HG03097 (cell line): ENCODE data around the gene MYOT.

Experiments used
- ATAC-seq: cut with Tn5 transposase; IDR thresholded peaks from one replicate; pipeline ENCODE4 v1.9.1; 2021; ENCODE audit not compliant: unreplicated experiment, low FRiP score

MYOT gene

DNA sequence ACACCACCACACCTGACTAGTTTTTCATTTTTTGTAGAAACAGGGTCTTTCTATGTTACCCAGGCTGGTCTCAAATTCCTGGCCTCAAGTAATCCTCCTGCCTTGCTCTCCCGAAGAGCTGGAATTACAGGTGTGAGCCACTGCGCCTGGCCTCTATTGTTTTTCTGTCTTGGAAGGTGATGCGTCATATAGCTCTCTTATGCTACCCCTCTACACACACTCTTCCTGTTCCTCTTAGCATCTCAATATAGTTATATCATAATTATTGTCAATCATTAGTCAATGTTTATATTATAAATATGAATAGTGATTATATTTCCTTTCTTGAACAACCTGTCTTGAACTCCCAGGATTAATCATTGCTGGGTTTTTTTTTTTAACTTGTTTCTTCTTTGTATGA is 28.9 kb downstream of the MYOT start:
- no peak for ATAC-seq

DNA sequence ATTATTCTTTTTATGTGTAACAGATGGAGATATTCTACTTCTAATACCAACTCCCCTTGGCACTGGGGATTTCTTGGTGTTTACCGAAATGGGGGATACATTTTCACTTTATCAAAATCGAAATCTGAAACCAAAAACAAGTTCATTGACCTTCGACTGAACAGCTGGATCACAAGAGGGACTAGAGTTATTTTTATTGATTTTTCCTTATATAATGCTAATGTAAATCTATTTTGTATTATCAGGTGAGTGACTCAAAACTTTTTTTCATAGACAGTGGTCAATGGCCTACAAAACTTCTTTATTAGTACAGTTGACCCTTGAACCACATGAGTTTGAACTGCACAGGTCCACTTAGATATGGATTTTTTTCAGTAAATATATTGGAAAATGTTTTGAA is 31.8 kb downstream of the MYOT start:
- ATAC-seq = no peak

DNA sequence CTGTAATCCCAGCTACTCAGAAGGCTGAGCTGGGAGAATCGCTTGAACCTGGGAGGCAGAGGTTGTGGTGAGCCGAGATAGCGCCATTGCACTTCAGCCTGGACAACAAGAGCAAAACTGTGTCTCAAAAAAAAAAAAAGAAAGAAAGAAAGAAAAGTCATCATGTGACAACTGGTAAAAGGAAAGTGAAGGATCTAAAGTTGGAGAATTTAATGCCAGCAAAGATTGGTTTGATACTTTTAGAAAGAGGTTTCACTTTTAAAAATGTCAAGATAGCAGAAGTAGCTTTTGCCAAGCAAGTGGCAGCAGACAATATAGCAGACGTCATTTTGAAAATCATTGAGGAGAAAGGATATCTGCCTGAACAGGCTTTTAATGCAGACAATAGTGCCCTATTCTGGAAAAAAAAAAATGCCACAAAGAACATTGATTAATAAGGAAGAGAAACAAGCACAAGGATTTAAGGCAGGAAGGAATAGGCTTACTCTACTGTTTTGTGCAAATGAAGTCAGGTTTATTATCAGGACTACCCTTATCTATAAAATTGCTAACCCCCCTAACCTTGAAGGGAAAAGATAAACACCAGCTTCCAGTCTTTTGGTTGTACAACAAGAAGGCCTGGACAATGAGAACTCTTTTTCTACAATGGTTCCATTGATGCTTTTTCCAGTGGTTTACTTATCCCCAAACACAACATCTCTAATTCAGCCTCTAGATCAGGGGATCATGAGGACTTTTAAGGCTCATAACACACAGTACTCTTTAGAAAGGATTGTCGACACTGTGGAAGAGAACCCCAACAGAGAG is 33.6 kb downstream of the MYOT start:
- ATAC-seq = no peak

DNA sequence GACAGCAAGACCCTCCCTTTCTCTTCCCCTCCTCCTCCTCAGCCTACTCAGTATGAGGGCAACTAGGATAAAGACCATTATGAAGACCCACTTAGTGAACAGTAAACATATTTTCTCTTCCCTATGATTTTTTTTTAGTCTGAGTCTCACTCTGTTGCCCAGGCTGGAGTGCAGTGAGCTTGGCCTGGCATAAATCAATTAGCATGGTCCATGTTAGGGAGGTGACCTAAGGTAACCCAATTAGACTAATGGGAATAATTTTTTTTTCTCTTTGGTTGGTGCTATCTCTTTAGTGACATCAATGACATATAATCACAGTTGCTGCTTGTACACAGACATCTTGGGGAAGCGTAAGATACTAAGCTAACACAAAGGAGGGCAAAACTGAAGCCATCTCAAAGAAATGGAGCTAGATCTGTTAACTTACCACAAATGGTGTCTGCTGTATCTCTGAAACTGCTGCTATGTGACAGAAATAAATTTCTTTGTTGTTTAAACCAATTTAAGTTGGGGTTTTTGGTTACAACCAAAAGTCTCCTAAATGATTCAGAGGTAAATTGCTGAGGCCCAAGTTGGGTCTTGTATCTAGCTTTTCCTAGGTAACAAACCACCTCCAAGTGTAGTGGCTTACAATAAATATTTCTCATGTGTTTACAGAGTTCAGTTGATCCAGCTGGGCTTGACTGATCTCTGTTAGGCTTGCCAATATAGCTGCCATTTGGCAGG is 34.9 kb downstream of the MYOT start:
- ATAC-seq = no peak

DNA sequence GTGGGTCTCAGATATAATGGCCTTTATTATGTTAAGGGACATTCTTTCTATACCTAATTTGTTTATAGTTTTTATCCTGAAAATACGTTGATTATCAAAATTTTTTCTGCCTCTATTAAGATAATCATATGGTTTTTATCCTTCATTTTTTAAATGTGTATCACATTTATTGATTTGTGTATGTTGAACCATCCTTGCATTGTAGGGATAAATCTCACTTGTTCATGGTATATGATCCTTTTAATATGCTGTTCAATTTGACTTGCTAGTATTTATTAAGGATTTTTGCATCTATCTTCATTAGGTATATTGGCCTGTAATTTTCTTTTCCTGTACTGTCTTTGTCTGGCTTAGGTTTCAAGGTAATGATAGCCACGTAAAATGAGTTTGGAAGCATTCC is 47.1 kb downstream of the MYOT start:
- ATAC-seq = no peak

DNA sequence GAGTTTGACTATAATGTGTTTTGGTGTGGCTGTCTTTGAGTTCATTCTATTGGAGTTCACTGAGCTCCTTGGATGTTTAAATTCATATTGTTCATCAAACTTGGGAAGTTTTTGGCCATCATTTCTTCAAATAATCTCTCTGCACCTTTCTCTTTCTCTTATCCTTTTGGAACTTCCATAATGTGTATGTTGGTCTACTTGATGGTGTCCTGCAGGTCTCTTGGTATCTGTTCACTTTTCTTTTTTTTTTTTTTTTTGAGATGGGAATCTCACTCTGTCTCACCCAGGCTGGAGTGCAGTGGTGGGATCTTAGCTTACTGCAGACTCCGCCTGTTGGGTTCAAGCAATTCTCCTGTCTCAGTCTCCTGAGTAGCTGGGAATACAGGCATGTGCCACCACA is 49.3 kb downstream of the MYOT start:
- ATAC-seq = no peak

DNA sequence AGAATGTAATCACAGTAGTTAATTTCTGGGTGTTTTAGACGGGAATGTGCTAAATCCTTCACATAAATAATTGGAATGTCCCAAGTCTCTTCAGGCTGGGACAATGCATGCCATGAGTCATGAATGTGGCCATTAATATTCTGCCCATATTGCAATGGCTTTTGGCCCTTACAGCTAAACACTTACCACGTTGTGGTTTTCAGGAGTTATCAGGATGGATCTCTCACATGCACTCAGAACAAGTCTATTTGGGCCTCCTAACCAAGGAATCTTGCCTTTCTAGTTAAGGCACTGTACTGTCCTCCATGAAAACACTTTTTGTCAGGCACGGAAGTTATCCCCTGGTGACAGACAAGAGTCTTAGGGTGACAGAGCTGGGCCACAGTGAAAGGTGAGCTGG is 54.3 kb downstream of the MYOT start:
- no peak for ATAC-seq

DNA sequence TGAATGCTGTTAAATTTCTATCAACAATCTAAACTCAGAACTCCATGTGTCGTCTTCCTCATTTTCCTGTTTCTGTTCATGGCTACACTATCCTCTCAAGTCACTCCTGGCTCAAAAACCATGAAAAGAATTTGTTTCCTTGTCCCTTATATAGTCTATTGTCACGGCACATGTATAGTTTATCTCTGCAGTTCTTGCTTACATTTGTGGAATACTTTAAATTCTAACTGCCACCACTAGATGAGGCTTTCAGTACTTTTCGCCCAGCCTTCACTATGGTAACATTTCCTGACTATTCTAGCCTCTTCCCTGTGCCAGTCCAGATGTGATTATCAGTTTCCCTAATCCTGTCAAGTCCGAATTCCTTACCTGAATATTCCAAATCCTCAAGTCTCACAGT is 56.2 kb downstream of the MYOT start:
- no peak for ATAC-seq

DNA sequence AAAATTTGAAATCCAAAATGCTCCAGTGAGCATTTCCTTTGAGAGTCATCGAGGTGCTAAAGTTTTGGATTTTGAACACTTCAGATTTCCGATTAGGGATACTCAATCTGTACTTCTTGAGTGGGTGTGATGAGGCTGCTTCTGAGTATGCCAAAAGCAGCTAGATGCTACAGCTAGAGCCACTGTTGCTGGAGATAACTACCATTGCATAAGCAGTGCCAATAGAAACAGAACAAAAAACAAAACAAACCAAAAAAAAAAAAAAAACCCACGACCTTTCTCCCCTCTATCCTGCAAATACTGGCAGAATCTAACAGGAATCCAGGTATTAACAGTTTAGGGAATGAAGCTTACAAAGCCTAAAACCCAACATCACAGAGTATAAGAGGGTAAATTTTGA is 65.1 kb downstream of the MYOT start:
- ATAC-seq = no peak

DNA sequence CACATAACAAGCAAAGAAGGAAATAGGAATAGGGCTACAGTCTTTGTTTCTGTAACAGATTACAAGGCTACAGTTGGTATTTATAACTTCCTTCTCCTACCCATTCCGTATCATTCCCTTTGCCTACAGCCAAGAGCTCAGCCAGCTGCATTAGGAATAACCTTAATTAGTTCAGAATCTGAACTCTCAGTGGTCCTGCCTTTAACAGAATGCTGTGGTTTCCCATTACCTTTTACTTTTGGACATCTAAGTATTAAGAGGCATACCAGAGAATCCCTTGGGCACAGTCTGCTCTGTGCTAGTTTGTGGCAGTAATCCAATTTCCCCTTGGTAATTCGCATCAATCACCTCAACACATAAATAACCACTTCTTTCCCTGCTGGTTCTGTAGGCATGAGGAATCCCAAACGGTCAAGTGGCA is 65.8 kb downstream of the MYOT start:
- no peak for ATAC-seq

DNA sequence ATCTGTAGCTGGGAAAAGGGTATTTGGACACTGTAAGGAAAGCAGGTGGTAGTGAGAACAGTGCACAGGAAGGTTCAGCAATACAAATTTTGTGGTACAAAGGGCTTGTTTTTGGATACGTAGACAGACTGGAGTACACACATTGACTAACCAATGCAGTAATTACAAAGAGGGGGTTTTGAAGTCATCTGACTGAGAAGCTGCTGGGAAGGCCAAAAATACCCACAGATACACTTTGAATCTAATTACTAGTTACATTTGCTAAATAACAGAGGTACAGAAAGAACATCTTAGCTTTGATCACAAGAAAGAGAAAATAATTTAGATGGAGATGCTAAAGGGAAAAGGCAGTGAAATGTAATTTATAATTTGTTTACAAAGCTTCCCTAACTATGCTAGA is 67.5 kb downstream of the MYOT start:
- ATAC-seq = no peak

DNA sequence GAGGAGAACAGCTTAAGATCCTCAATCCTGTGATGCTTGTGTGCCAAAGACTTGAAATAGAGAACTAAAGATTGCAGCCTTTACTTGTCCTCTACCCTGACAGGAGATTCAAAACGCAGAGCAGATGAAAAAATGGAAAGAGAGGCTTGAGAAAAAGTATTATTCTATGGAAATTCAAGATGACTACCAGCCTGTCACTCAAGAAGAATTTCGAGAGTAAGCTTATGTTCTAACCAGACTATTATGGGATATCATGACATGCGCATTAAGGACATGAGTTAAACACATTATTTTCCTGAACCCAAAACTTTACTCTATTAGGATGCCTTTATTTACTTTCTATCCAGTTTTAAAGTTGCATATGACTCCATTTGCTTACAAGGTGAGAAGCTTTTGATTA is 68.0 kb downstream of the MYOT start:
- no peak for ATAC-seq
